Activated naive CD4-positive, alpha-beta T cell treated with Interleukin-2 at 50 U/mL for 16 hours (primary cell): ENCODE results near the gene DEPDC4.

Experiments
- DNase-seq: peaks from one replicate; pipeline ENCODE4 v3.0.0-alpha.2; 2020

The DEPDC4 gene

DNA sequence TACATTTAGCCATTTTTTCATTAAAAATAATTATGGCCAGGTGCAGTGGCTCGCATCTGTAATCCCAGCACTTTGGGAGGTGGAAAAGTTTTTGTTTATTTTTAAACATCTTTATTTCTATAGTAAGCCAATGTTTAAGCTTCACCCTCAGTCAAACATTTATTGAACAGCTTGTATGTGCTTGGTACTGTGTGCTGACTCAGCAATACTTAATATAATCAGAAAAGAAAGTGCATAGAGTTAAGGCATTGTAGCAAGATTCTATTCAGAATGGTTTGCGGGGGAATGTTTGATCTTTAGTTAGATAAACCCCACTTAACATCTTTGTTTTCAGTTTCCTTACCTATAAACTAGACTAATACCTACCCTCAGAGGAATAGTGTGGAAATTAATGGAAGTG is 55.2 kb downstream of the DEPDC4 start:
- DNase-seq, result no peak

DNA sequence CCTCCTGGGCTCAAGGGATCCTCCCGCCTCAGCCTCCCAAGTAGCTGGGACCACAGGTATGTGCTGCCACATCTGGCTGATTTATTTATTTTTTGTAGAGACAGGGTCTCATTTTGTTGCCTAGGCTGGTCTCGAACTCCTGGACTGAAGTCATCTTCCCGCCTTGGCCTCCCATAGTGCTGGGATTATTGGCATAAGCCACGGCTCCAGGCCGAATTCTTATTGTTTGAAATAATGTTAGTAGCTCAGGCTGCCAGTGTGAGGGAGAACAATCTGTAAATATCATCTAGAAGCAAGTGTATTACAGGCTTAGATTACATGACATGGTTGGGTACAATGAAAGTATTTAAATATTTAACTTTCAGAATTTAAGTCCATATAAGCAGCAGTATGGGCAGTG is 58.0 kb downstream of the DEPDC4 start:
- no peak for DNase-seq

DNA sequence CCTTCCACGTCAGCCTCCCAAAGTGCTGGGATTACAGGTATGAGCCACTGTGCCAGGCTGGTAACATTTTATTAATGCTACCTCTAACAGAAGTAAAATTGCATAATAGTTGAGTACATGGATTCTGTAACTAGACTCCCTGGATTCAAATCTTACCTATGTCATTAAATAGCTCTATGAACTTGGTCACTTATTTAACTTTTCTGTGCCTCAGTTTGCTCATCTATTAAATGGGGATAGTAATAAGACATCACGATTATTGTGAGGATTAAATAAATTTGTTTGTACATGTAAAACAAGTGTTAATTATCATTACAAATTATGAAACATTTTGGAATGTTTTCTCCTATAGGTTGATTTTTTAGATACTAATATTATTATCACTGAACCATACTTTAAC is 59.6 kb downstream of the DEPDC4 start:
- no peak for DNase-seq

DNA sequence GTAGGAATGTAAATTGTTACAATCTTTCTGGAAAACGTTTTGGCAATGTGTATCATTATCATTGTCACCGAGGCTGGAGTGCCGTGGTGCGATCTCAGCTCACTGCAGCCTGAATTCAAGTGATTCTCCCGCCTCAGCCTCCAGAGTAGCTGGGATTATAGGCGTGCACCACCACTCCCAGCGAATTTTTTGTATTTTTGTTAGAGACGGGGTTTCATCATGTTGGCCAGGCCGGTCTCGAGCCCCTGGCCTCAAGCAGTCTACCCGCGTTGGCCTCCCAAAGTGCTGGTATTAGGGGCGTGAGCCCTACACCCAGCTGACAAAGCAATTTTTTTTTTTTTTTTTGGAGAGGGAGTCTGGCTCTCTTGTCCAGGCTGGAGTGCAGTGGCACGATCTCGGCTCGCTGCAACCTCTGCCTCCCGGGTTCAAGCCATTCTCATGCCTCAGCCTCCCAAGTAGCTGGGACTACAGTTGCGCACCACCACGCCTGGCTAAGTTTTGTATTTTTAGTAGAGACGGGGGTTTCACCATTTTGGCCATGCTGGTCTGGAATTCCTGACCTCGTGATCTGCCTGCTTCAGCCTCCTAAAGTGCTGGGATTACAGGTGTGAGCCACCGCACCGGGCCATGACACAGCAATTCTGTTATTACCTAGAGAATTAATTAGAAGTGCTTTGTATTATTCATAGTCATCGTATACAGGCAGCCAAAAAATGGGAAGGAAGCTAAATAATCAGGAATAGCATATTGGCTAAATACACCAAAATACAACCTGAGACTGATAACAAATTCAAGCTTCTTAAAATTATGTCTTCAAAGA is 65.1 kb downstream of the DEPDC4 start:
- DNase-seq, result no peak

DNA sequence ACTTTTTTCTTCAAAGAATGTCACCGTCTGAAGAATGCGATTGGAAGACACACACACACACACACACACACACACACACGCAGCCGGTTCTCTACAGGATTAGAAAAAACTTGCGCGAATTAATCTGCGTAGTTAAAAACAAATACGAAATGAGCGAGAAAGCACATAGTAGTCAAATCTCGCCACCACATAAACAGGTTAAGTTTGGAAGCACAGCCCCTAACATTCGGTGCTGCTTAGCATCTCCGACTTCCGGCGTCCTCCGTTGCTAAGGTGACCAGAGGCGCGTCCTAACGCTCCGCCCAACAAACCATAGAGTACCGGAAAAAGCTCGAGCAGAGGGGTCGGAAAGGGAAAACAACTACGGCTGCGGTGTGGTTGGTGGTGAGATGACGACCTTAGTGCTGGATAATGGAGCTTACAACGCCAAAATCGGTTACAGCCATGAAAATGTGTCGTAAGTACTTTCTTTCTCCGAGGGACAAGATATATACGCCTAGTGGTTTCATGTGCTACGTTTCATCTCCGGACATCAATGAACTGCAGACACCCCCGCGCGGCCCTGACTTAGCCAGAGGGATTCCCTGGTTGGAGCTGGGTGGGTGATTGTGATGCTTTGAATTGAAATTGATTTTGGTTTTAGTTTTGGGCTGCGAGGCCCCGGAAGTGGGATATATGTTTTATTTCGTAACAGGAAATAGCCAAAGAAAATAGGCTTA is 66.3 kb downstream of the DEPDC4 start, which contains the start of gene ACTR6:
TSS of gene ACTR6 (plus strand) at position 353 of the 719 bp plus-strand sequence. CDS start at position 390, 37 bp downstream.
- DNase-seq, result peak; percentile 97

DNA sequence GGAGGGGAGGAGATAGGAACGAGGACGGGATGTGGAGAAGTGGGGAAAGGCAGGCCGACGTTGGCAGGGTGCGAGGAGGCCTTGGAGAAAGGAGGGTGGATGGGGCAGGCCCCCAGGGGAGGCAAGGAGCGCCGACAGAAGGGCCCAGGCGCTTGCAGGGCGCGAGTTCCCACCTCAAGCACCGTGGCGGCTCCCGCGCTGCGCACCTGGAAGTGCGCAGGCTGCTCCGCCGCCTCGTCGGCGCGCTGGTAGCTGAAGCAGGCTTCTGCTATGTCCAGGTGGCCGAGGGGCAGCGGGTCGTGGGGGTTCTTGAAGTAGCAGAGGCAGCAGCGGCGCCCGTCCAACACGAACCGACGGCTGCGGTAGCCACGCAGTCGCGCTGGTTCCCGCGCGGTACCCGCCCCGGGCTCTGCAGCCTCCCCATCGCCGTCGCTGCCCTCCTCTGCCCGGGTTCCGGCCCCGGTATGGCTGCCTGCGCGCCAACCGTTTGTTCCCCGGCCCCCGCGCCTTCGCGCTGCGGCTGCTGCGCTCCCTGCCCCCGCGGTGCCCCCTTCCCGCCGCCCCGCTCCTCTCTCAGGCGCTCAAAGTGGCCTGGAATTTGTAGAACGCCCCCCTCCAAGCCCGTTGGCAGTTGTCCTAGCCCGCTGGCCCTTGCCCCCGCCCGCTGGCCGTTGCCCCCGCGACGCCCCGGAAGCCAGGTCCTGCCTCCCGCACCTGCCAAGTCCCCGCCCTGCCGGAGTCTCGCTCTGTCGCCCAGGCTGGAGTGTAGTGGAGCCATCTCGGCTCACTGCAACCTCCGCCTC is 67.3 kb downstream of the DEPDC4 start:
- peak; percentile 81 for DNase-seq

DNA sequence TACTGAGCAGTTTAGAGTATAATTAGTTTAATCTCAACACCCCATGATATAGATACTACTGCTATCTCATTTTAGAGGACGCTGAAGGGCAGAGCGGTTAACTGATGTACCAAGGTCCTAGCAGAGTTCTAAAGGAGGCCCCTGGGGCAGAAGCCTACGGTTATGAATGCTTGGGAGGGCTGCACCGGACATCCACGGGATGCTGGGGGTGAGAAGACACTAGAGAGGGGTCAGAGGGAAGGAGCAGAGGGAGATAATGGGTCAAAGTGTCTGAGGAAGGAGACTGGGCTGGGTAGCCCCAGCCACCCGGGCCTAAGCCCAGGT is 67.9 kb downstream of the DEPDC4 start:
- no peak for DNase-seq

DNA sequence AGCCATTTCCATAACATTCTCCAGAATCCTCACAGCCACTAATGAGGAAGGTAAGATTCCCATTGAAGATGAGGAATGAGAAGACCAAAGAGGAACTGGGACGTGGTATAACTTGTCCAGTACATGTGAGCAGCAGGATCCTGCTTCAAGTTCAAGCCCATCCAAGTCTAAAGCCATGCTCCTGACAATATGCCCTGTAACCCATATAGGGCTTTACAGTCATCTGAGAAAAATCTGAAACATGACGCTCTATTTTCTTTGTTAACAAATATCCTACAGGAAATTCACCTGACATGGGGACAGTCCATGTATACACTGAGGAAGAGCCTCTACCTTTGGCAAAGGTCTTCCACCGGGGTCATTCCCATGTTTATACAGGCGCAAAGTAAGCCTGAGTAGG is 69.4 kb downstream of the DEPDC4 start:
- DNase-seq, result no peak

DNA sequence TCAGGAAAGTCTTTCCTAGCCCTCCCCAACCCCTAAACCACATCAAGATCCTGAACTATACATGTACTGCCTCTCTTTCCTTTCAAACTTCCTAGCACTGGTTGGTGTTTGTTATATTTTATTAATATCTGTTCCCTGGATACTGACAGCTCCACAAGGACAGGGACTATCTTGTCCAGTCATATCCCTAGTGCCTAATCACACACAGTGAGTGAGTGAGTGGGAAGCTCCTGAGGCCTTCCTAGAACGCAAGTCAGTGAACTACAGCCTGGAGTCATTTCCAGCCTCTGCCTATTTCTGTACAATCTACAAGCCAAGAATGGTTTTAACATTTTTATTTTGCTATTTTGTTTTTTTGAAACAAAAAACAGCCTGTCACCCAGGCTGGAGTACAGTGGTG is 73.8 kb downstream of the DEPDC4 start:
- no peak for DNase-seq
